ENCODE measurements around the gene MOGAT1.

The MOGAT1 gene

GRCh38 chr2:222637067-222637466 lies 34.4 kb upstream of the MOGAT1 start:
- ChIA-PET POLR2A (no interaction called here), CTCF (interaction anchor here (1.2 to 3.0 kb wide), 5 partner anchors 9 to 30 kb away, joined by 3 to 11 read pairs (median 3); no protein-coding TSS in a partner anchor)
- no peak for DNase-seq (ENCODE audit: extremely low spot score)
- TF ChIP-seq CTCF (IDR thresholded peaks at IDR 0.05; ENCODE audit: control extremely low read depth, extremely low read depth, low read depth, missing control alignments): no peak

GRCh38 chr2:222641336-222641735 lies 30.1 kb upstream of the MOGAT1 start:
- ChIA-PET POLR2A (no interaction called here), CTCF (interaction anchor here (0.8 to 1.7 kb wide), 4 partner anchors 8 to 615 kb away, joined by 3 to 7 read pairs (median 4); no protein-coding TSS in a partner anchor)
- no peak for TF ChIP-seq CTCF (IDR thresholded peaks at IDR 0.05; ENCODE audit: control extremely low read depth, extremely low read depth, low read depth, missing control alignments)
- no peak for DNase-seq (ENCODE audit: extremely low spot score)

- DNase-seq (ENCODE audit: extremely low spot score): no peak
- POLR2A ChIA-PET: no interaction called here
- CTCF ChIA-PET: interaction anchor here (1.1 kb wide), 2 partner anchors 10 to 20 kb away, joined by 3 to 4 read pairs; no protein-coding TSS in a partner anchor
- no peak for TF ChIP-seq CTCF (IDR thresholded peaks at IDR 0.05; ENCODE audit: control extremely low read depth, extremely low read depth, low read depth, missing control alignments)
Measured at GRCh38 chr2:222643134-222643533, 28.3 kb upstream of the MOGAT1 start.

GRCh38 chr2:222646008-222646407 lies 25.4 kb upstream of the MOGAT1 start:
- TF ChIP-seq CTCF (IDR thresholded peaks at IDR 0.05; ENCODE audit: control extremely low read depth, extremely low read depth, low read depth, missing control alignments): no peak
- ChIA-PET POLR2A (no interaction called here), CTCF (no interaction called here)
- DNase-seq (ENCODE audit: extremely low spot score): no peak

- POLR2A ChIA-PET: no interaction called here
- CTCF ChIA-PET: interaction anchor here (1.4 to 1.7 kb wide), 2 partner anchors 9 to 16 kb away, joined by 3 to 7 read pairs; no protein-coding TSS in a partner anchor
- DNase-seq (ENCODE audit: extremely low spot score): no peak
- no peak for TF ChIP-seq CTCF (IDR thresholded peaks at IDR 0.05; ENCODE audit: control extremely low read depth, extremely low read depth, low read depth, missing control alignments)
Measured at GRCh38 chr2:222649801-222650200, 21.7 kb upstream of the MOGAT1 start.

- no peak for TF ChIP-seq CTCF (IDR thresholded peaks at IDR 0.05; ENCODE audit: control extremely low read depth, extremely low read depth, low read depth, missing control alignments)
- no peak for DNase-seq (ENCODE audit: extremely low spot score)
- CTCF ChIA-PET: interaction anchor here (0.7 to 1.6 kb wide), 7 partner anchors 9 to 253 kb away, joined by 3 to 4 read pairs (median 3); no protein-coding TSS in a partner anchor
Measured at GRCh38 chr2:222651718-222652418, 19.6 kb upstream of the MOGAT1 start.

More at GRCh38 chr2:222651718-222652418, 19.6 kb upstream of the MOGAT1 start:
- POLR2A ChIA-PET: no interaction called here
